Panc1 (cell line): ENCODE measurements around the gene SLC19A1.

Source experiments
- POLR2AphosphoS5 ChIP-seq: IDR thresholded peaks from 2 replicates; pipeline ENCODE4 v1.6.1; 2012; ENCODE audit warnings: mild to moderate bottlenecking, low read depth, low read length, moderate library complexity
- SIN3A ChIP-seq: IDR thresholded peaks from 2 replicates; pipeline ENCODE4 v1.6.1; 2012; ENCODE audit warnings: low read depth, mild to moderate bottlenecking, low read length, moderate library complexity, borderline replicate concordance; ENCODE audit not compliant: insufficient read depth
- TCF7L2 ChIP-seq: IDR thresholded peaks from 2 replicates; pipeline ENCODE4 v1.6.1; 2011; ENCODE audit warnings: mild to moderate bottlenecking, low read depth, low read length, inconsistent platforms
- TF ChIP-seq, protein P1 (sequence below): fragments of 450-650 bp; IDR thresholded peaks from 2 replicates; pipeline ENCODE4 v1.5.1; 2017; ENCODE audit warnings: mild to moderate bottlenecking
- TF ChIP-seq, protein P2 (sequence below), 2 experiments: IDR thresholded peaks; 2 replicates each; pipeline ENCODE4 v1.6.1; 2011 to 2012; ENCODE audit warnings: low read depth in 2 of 2, control low read depth in 1 of 2, low read length in 1 of 2, mild to moderate bottlenecking in 1 of 2, moderate library complexity in 1 of 2; ENCODE audit not compliant: insufficient read depth in 1 of 2

DNA sequence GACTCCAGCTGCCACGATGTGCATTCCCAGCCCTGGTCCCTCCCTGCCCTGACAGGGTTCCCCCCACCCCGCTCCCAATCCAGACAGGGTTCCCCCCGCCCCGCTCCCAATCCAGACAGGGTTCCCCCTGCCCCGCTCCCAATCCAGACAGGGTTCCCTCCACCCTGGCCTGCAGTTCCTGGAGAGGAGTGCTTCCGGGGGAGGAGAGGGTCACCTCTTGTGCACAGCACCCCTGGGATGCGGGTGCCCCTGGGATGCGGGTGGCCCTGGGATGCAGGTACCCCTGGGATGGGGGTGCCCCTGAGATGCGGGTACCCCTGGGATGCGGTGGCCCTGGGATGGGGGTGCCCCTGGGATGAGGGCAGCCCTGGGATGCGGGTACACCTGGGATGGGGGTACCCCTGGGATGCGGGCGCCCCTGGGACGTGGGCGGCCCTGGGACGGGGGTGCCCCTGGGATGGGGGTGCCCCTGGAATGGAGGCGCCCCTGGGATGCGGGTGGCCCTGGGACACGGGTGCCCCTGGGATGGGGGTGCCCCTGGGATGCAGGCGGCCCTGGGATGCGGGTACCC is 36.7 kb upstream of the SLC19A1 start:
- TF ChIP-seq, protein P1, sequence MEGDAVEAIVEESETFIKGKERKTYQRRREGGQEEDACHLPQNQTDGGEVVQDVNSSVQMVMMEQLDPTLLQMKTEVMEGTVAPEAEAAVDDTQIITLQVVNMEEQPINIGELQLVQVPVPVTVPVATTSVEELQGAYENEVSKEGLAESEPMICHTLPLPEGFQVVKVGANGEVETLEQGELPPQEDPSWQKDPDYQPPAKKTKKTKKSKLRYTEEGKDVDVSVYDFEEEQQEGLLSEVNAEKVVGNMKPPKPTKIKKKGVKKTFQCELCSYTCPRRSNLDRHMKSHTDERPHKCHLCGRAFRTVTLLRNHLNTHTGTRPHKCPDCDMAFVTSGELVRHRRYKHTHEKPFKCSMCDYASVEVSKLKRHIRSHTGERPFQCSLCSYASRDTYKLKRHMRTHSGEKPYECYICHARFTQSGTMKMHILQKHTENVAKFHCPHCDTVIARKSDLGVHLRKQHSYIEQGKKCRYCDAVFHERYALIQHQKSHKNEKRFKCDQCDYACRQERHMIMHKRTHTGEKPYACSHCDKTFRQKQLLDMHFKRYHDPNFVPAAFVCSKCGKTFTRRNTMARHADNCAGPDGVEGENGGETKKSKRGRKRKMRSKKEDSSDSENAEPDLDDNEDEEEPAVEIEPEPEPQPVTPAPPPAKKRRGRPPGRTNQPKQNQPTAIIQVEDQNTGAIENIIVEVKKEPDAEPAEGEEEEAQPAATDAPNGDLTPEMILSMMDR, result no peak
- TF ChIP-seq POLR2AphosphoS5, result no peak
- TF ChIP-seq SIN3A, result no peak
- TF ChIP-seq, protein P2, sequence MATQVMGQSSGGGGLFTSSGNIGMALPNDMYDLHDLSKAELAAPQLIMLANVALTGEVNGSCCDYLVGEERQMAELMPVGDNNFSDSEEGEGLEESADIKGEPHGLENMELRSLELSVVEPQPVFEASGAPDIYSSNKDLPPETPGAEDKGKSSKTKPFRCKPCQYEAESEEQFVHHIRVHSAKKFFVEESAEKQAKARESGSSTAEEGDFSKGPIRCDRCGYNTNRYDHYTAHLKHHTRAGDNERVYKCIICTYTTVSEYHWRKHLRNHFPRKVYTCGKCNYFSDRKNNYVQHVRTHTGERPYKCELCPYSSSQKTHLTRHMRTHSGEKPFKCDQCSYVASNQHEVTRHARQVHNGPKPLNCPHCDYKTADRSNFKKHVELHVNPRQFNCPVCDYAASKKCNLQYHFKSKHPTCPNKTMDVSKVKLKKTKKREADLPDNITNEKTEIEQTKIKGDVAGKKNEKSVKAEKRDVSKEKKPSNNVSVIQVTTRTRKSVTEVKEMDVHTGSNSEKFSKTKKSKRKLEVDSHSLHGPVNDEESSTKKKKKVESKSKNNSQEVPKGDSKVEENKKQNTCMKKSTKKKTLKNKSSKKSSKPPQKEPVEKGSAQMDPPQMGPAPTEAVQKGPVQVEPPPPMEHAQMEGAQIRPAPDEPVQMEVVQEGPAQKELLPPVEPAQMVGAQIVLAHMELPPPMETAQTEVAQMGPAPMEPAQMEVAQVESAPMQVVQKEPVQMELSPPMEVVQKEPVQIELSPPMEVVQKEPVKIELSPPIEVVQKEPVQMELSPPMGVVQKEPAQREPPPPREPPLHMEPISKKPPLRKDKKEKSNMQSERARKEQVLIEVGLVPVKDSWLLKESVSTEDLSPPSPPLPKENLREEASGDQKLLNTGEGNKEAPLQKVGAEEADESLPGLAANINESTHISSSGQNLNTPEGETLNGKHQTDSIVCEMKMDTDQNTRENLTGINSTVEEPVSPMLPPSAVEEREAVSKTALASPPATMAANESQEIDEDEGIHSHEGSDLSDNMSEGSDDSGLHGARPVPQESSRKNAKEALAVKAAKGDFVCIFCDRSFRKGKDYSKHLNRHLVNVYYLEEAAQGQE (IDR thresholded peaks at IDR 0.05; ENCODE audit: insufficient read depth in 1 of 2, low read depth in 2 of 2, low read length in 1 of 2), result no peak
- TF ChIP-seq TCF7L2, result no peak
